PFSK-1 (cell line): Measurements from ENCODE around the gene CLEC16A.

Experiments
- FOXP2 ChIP-seq: optimal IDR thresholded peaks from 2 replicates; pipeline ENCODE3; 2011; ENCODE audit warnings: borderline replicate concordance, control low read depth, inconsistent platforms; ENCODE audit not compliant: insufficient read depth; ENCODE audit errors: extremely low read length, extremely low read depth
- REST ChIP-seq, 2 experiments: IDR thresholded peaks; 2 replicates each; pipeline versions ENCODE4 v1.6.1 to v1.8.0; 2011 to 2012; ENCODE audit warnings: low read depth in 2 of 2, low read length in 2 of 2, control low read depth in 1 of 2, inconsistent platforms in 1 of 2, mild to moderate bottlenecking in 1 of 2, moderate library complexity in 1 of 2; ENCODE audit not compliant: insufficient read depth in 1 of 2
- SIN3A ChIP-seq: IDR thresholded peaks from 2 replicates; pipeline ENCODE4 v1.6.1; 2012; ENCODE audit warnings: mild to moderate bottlenecking, low read length, moderate library complexity, borderline replicate concordance; ENCODE audit not compliant: insufficient read depth
- TAF1 ChIP-seq: IDR thresholded peaks from 2 replicates; pipeline ENCODE4 v1.6.1; 2012; ENCODE audit warnings: low read length, control low read depth, borderline replicate concordance; ENCODE audit not compliant: insufficient read depth

- TF ChIP-seq TAF1: no peak
- TF ChIP-seq SIN3A: no peak
- no peak for TF ChIP-seq FOXP2
- TF ChIP-seq REST (IDR thresholded peaks at IDR 0.05; ENCODE audit: insufficient read depth in 1 of 2, low read depth in 2 of 2, low read length in 2 of 2): no peak
These were observed 141.6 kb downstream of the CLEC16A start for GRCh38 chr16:11085916-11086315.
